GM21576 (cell line): ENCODE results near the gene ATCAY.

Experiments used
- ATAC-seq: cut with Tn5 transposase; IDR thresholded peaks from one replicate; pipeline ENCODE4 v1.9.1; 2021; ENCODE audit warnings: mild to moderate bottlenecking, moderate library complexity; ENCODE audit not compliant: unreplicated experiment

Gene ATCAY

DNA sequence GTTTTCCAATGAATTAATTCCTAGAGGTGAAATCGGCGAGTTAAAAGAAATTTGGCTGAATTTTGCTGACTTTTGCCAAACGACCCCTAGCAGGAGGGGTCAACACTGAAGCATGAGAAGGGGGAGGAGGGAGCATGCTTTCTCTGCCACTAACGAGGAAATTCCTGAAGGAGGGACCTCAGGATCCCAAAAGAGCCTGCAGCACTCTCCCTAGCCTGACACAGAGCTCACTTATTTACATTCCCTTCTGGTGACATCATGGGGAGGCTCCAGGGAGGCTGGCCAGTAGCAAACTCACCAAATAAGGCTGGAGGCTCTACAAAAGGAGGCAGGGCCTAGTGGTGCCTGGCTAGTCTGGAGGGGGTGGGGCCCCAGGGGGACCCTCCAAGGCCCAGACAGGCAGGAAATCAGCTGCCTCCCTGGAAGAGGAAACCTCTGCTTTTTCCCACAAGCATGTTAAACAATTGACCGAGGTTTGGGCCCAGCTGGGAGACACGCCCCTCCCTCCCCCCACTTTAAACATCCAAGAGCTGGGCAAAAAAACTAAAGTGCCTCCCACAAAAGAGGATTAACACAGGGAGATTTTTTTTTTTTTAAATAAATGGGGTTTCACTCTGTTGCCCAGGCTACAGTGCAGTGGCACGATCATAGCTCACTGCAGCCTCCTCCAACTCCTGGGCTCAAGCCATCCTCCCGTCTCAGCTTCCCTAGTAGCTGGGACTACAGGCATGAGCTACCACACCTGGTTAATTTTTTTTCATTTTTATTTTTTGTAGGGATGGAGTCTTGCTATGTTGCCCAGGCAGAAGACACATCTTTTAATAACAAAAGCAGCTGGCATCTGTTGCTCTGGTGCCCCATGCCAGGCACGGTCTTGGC, 88.3 kb downstream of the ATCAY start:
- ATAC-seq = no peak

DNA sequence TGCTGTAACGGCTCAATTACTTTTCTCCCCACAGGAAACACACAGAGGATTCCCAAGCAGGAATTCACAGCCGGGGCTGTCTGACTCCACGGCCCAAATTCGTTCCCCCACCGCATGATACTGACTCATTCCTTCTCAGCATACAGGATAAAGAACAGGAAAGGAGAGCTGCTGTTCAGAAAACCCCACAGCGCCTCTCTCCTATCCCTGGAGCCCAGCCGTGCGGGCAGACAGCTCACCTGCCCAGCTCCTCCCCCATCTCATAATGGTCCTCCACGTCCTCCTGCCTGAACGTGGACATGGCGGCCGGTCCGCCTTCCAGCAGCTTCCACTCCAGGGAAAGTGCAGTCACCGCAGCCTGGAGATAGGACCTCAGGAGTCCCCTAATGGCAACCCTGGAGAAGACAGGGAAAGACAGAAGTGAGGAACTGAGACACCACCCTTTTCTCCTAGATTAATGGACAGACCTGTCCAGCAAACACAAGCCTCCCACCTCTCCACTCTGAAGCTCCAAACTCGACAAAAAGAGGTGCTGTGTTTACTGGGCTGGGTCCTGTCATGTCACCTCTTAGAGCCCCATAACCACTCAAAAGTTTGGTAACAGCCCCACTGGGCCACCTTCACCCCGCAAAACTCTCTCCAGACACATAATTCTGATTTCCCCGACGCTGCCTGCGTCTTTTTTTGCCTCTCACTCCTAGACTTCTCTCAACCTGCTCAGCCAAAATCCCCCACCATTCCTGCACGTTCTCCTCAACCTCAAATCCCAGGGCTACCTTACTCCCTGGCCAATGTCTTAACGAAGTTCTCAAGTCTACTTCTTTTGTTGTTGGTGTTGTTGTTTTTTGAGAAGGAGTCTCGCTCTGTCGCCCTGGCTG, 89.2 kb downstream of the ATCAY start:
- no peak for ATAC-seq

DNA sequence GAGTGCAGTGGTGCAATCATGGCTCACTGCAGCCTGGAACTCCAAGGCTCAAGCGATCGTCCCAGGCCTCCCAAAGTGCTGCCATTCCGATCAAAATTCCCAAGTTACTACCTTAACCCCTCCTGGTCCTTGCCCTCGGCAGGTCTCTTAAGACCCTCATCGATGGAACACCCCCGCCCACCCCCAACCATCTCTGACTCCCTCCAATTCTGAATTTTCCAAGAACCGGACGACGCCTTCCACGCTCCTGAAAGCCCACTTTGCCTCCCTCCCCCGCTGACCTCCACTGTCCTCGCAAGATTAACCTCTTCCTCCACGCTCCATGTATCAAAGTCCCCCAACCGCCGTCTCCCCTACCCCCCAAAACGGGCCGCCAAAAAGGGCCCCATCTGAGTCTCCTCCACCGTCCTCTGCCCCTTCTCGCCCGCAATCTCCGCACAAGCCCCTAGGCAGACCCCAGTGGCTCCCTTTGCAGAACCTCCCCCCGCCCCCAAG, 89.9 kb downstream of the ATCAY start:
- peak; percentile 6 for ATAC-seq

DNA sequence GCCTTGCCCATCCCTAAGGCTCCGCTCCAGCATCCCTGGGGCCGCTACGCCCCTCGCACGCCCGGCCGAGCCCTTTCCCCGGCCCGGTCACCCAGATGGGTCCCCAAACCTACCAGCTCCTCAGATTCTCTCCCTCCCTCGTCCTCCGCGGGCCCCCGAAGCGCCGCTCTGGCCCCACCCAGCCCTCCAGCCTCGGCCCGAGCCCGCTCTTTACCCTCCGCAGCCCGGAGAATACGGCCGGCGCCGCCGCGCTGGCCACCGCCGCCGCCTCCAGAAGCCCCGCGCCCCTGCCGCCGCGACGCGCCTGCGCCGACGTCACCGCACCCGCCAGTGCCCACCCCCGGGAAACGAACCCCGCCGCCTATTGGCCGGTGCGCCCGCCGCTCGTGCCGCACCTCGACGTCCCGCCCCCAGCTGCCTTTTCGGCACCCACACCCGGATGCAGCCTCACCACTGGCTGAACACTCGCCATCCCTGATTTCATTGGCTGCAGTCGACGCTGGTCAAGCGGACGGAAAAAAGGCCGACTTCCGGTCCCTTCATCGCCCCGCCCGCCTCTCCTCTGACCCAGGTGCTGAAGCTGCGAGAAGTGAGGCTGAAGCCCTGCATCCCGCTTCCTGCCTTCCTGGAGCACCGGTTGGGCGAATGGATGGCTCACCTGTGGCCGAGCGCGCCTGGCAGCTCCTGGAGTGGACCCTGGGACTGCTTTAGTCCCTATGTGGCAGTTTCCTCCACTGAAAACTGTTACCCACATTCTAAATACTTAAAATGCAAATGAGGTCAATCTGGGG, 90.5 kb downstream of the ATCAY start, which contains the start of gene DAPK3:
Gene DAPK3 (minus strand): TSS at position 292 of the 791 bp plus-strand sequence. CDS start 1,364 bp downstream, outside the sequence.
- peak; percentile 82 for ATAC-seq

DNA sequence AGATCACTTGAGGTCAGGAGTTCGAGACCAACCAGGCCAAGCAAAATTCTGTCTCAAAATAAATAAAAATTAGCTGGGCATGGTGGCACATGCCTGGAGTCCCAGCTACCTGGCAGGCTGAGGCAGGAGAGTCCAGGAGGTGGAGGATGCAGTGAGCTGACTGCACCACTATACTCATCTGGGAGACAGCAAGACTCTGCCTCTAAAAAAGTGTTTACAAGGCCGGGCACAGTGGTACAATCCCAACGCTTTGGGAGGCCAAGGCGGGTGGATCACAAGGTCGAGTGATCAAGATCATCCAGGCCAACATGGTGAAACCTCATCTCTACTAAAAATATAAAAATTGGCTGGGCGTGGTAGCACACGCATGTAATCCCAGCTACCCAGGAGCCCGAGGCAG, 94.7 kb downstream of the ATCAY start:
- ATAC-seq = no peak

DNA sequence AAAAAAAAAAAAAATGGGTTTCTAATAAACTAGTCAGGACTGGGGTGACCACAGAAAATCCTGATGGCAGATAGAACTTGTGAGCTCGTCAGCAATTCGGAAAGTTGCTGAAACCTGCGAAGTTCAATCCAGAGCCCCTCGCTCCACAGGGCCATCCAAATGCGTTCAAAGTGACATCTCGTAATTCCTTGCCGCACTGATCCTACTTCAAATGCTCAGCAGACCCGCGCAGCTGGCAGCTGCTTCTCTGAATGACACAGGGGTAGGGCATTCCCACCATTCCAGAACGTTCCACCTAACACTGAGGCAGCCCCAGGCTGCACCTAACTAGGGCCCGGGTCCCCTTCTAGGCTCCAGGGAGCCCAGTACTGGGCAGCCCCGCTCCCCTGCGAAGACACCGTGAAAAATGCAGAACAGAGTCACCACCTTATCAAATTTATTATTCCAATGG, 95.2 kb downstream of the ATCAY start:
- no peak for ATAC-seq

DNA sequence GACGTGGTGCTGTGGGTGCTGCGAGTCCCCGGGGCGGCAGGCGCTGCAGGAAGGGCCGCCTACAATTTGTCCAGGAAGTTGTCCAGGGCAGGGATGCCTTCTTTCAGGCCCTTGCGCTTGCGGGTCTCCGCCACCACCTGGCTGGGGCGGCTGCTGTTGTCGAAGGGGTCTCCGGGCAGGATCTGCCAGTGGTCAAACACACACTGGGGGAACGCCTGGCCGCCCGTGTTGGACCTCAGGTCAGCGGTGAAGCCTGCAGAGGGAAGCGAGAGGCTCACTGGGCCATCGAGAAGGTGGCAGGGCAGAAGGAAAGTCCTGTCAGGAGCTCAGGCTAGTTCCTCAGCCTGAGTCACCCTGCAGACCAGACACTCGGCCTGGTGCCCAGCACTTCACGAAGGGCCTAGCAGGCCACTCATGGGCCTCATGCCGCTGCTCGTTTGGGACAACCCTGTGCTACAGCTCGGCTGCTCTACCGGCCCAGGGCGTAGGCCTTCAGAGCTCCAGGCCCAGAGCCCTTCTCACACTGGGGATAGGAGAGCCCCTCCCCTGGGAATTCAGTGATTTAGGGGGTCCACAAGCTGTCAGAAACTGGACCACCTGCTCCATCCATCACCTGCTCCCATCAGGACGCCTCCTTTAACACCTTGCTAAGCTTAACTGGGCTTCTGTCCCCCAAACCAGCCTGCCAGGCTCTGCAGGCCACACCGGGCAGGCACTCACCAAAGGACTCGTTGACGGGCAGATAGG, 96.2 kb downstream of the ATCAY start:
- no peak for ATAC-seq
